ENCODE results near the gene QKI. TPM values are rescaled to one million over a fixed set of nuclear protein-coding genes. Genes with fewer than 3 reads are reported as not detected.

The QKI gene
- total and polyA plus RNA-seq, 2 donors (not counting 3 experiments of a cell fraction or from before 2014, with no cell fraction given), result 178 to 232 TPM

DNA sequence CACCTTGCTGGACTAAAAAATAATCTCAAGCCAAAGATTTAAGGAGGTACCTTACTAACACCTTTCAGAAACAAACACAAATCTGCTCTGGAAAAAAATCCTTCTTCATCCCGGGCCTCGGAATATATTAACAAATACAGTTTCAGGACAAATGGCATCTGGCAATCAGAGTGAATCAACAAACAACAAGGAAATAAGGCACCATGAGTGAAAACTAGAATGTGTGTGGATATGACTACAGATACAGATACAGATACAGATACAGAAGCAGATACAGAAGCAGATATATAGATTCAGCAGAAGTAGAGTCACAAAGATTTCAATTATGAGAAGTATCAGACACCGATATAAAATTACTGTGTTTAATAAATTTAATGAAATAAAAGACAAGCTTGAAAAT, 178.4 kb downstream of the QKI start:
- POLR2A ChIA-PET, result no interaction called here

More for the DNA sequence above, 178.4 kb downstream of the QKI start:
- TF ChIP-seq EZH2 (IDR thresholded peaks at IDR 0.05; ENCODE audit: borderline replicate concordance, low read depth, low read length, severe bottlenecking) (no peak), FOS (IDR thresholded peaks at IDR 0.05; ENCODE audit: borderline replicate concordance, insufficient read depth, low read length) (no peak), POLR2AphosphoS5 (IDR thresholded peaks at IDR 0.05; ENCODE audit: insufficient read depth, low read depth, low read length) (no peak), POLR2A (IDR thresholded peaks at IDR 0.05; ENCODE audit: low read depth, low read length) (no peak), MYC (IDR thresholded peaks at IDR 0.05; ENCODE audit: low read depth, low read length) (no peak), GATA2 (IDR thresholded peaks at IDR 0.05; ENCODE audit: insufficient read depth, insufficient read length, low read depth, low read length) (no peak), JUN (IDR thresholded peaks at IDR 0.05; ENCODE audit: borderline replicate concordance, insufficient read depth, insufficient read length, low read depth) (no peak)
- TF ChIP-seq, protein P1, sequence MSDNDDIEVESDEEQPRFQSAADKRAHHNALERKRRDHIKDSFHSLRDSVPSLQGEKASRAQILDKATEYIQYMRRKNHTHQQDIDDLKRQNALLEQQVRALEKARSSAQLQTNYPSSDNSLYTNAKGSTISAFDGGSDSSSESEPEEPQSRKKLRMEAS (IDR thresholded peaks at IDR 0.05; ENCODE audit: insufficient read depth, insufficient read length), result no peak
- TF ChIP-seq, protein P2, sequence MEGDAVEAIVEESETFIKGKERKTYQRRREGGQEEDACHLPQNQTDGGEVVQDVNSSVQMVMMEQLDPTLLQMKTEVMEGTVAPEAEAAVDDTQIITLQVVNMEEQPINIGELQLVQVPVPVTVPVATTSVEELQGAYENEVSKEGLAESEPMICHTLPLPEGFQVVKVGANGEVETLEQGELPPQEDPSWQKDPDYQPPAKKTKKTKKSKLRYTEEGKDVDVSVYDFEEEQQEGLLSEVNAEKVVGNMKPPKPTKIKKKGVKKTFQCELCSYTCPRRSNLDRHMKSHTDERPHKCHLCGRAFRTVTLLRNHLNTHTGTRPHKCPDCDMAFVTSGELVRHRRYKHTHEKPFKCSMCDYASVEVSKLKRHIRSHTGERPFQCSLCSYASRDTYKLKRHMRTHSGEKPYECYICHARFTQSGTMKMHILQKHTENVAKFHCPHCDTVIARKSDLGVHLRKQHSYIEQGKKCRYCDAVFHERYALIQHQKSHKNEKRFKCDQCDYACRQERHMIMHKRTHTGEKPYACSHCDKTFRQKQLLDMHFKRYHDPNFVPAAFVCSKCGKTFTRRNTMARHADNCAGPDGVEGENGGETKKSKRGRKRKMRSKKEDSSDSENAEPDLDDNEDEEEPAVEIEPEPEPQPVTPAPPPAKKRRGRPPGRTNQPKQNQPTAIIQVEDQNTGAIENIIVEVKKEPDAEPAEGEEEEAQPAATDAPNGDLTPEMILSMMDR (IDR thresholded peaks at IDR 0.05; ENCODE audit: extremely low read depth in 1 of 2, insufficient read depth in 1 of 2, low read depth in 1 of 2, low read length in 2 of 2), result no peak
- CTCF ChIA-PET, result no interaction called here
- Histone ChIP-seq H3K27me3 (ENCODE audit: control insufficient read depth in 2 of 2, insufficient read depth in 2 of 2, low read length in 2 of 2) (peaks cover 0 to 8% of the 10 kb centered on the region in 2 experiments), H4K20me1 (replicated peaks; ENCODE audit: control insufficient read depth, extremely low read depth, insufficient read depth, low read length) (no peaks in the 10 kb centered on the region), H3K36me3 (ENCODE audit: control insufficient read depth in 2 of 2, extremely low read depth in 1 of 2, insufficient read depth in 2 of 2, low read length in 2 of 2) (no peaks in the 10 kb centered on the region), H3K4me3 (replicated peaks in 1 of 3; ENCODE audit: insufficient read depth in 1 of 3, low read depth in 1 of 3, low read length in 3 of 3) (no peak overlapping the region), H3K79me2 (ENCODE audit: control insufficient read depth, insufficient read depth, low read length) (no peaks in the 10 kb centered on the region), H3K9ac (replicated peaks; ENCODE audit: extremely low read depth, insufficient read depth, low read length) (no peak overlapping the region), H3K4me2 (ENCODE audit: insufficient read depth, low read length) (no peak overlapping the region), H3K9me3 (replicated peaks; ENCODE audit: control insufficient read depth, insufficient read depth, low read length) (no peaks in the 10 kb centered on the region), H3K4me1 (ENCODE audit: control insufficient read depth, extremely low read depth, insufficient read depth, low read length) (peaks cover 1% of the 10 kb centered on the region), H2AFZ (ENCODE audit: low read depth, low read length) (no peak overlapping the region), H3K27ac (ENCODE audit: insufficient read depth, low read depth, low read length) (no peak overlapping the region), H3K9me1 (replicated peaks; ENCODE audit: control insufficient read depth, extremely low read depth, insufficient read depth, low read length) (no peaks in the 10 kb centered on the region)
- intact Hi-C loops (cut with micrococcal nuclease) (no loop called here), dilution Hi-C loops (cut with MboI; ENCODE audit: extremely low pct_ligation_motif_present, low sequenced_read_pairs) (no loop called here)
- FAIRE-seq, result no peak
- DNase-seq (ENCODE audit: low read depth, low spot score), result no peak
- BruUV-seq (replicated peaks), result no TSS peak

Measured in endothelial cell of umbilical vein (primary cell).